Caco-2 (cell line): ENCODE results near the gene CCND2. TPM values are rescaled to one million over a fixed set of nuclear protein-coding genes. Genes with fewer than 3 reads are reported as not detected.
A peak's percentile ranks its signal among the peaks of the same experiment; 100 is the strongest.

Experiments
- BruUV-seq: library from RNA; stranded (reverse); fragments of 400-500 nt; replicated peaks from 2 replicates; lab custom pipeline; 2021; lab: Mats Ljungman, UMichigan
- CTCF ChIA-PET: fragments of 300-600 bp; sonication (Branson Sonifier 250); formaldehyde crosslinking; loops from one replicate; lab custom pipeline; 2022; ENCODE audit warnings: antibody characterized with exemption; lab: Charles Lee
- POLR2A ChIA-PET: fragments of 300-600 bp; sonication (Branson Sonifier 250); formaldehyde crosslinking; loops from one replicate; lab custom pipeline; 2022; ENCODE audit warnings: antibody characterized with exemption; lab: Charles Lee
- DNase-seq, 2 experiments: peaks; one replicate each; pipeline versions ENCODE4 v3.0.0 to v3.0.0-alpha.2; 2020 to 2022
- H3K27me3 ChIP-seq: replicated peaks from 2 replicates; pipeline ENCODE4 v1.6.0; 2011; ENCODE audit warnings: low read length; ENCODE audit not compliant: control insufficient read depth, insufficient read depth
- H3K36me3 ChIP-seq: 2 replicates; pipeline ENCODE4 v1.5.1; 2011; ENCODE audit warnings: low read length; ENCODE audit not compliant: control insufficient read depth, insufficient read depth
- H3K4me1 ChIP-seq: fragments of 250-450 bp; sonication (Bioruptor Pico); 2 replicates; pipeline ENCODE4 v1.5.1; 2020; ENCODE audit warnings: mild to moderate bottlenecking
- H3K4me3 ChIP-seq: 2 replicates; pipeline ENCODE4 v1.5.1; 2011; ENCODE audit warnings: low read depth, mild to moderate bottlenecking, control low read depth, low read length
- H3K9me3 ChIP-seq: fragments of 250-450 bp; sonication (Bioruptor Pico); 2 replicates; pipeline ENCODE4 v1.5.1; 2020; ENCODE audit warnings: mild to moderate bottlenecking, moderate library complexity
- H3K27ac Mint-ChIP-seq: one replicate; pipeline ENCODE4 v1.8.0; 2022; ENCODE audit warnings: mixed read lengths; ENCODE audit not compliant: unreplicated experiment
- H3K27me3 Mint-ChIP-seq: one replicate; pipeline ENCODE4 v1.8.0; 2022; ENCODE audit warnings: mixed read lengths; ENCODE audit not compliant: insufficient read depth, unreplicated experiment
- H3K36me3 Mint-ChIP-seq: one replicate; pipeline ENCODE4 v1.8.0; 2022; ENCODE audit warnings: mild to moderate bottlenecking, mixed read lengths; ENCODE audit not compliant: insufficient read depth, unreplicated experiment
- H3K4me1 Mint-ChIP-seq: one replicate; pipeline ENCODE4 v1.8.0; 2022; ENCODE audit warnings: low read depth, mixed read lengths; ENCODE audit not compliant: unreplicated experiment
- H3K4me3 Mint-ChIP-seq: one replicate; pipeline ENCODE4 v1.8.0; 2022; ENCODE audit warnings: mild to moderate bottlenecking, moderate library complexity, mixed read lengths; ENCODE audit not compliant: unreplicated experiment
- H3K9me3 Mint-ChIP-seq: one replicate; pipeline ENCODE4 v1.8.0; 2022; ENCODE audit warnings: mixed read lengths; ENCODE audit not compliant: unreplicated experiment
- CTCF ChIP-seq, 2 experiments: fragments of 200-600 bp in 1 of 2; IDR thresholded peaks; 1 replicate in 1 of 2; 2 replicates in 1 of 2; pipeline versions ENCODE4 v1.5.1 to v1.8.0; 2011 to 2022; ENCODE audit warnings: antibody characterized with exemption in 1 of 2, control low read depth in 1 of 2, inconsistent platforms in 1 of 2, low read depth in 1 of 2, low read length in 1 of 2, mild to moderate bottlenecking in 1 of 2, moderate library complexity in 1 of 2; ENCODE audit not compliant: insufficient read depth in 1 of 2, severe bottlenecking in 1 of 2, unreplicated experiment in 1 of 2
- intact Hi-C: fragments of 100-400 bp; cut with micrococcal nuclease; formaldehyde crosslinking; loops from one replicate; pipeline ENCODE4 v1.10.0; 2022; ENCODE audit not compliant: unreplicated experiment
- total RNA-seq: library from RNA; stranded (reverse); gene quantifications from 2 replicates; pipeline ENCODE4 v1.2.3, GENCODE V29; 2022

CCND2 gene
- total RNA-seq, 1 experiment from 2014 or later = 145 TPM

DNA sequence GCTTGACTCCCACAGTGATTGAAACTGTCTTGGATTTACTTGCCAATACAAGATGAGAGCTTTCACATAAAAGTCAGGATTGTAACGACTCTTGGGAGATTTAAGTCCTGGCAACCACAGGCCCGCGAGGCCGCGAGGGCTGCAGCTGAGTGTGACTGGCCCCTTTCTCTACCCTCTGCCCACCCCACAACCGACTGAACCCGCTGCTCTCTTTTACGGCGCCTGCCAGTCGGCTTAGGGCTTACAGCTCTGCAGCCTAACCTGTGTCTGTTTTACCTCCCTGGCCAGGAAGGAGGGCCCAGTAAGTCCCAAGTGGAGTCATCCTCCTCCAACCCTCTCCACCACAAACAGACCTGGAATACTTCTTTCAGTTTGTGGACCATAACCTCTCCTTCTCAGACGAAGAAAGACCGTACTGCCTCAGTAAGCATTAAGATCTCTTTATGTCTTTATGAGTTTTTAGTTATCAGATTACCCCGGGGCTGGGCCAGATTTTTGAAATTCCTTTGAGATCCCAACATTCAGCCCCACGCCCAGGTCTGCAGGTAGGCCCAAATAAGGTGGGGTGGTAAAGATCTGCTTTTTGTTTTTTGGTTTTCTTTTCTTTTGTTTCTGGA lies 34.9 kb downstream of the CCND2 start:
- no peak for TF ChIP-seq CTCF (IDR thresholded peaks at IDR 0.05; ENCODE audit: insufficient read depth in 1 of 2, low read depth in 1 of 2, low read length in 1 of 2, severe bottlenecking in 1 of 2, unreplicated experiment in 1 of 2)
- H3K36me3 ChIP-seq = no peaks in the 10 kb centered on the region
- Mint-ChIP-seq H3K27ac (peak overlapping the region; percentile 98), H3K36me3 (peaks cover 25% of the 10 kb centered on the region), H3K27me3 (no peaks in the 10 kb centered on the region), H3K4me1 (peaks cover 36% of the 10 kb centered on the region), H3K4me3 (peak overlapping the region; percentile 69), H3K9me3 (no peaks in the 10 kb centered on the region)
- TSS peak; percentile 82 for BruUV-seq
- H3K27me3 ChIP-seq = no peaks in the 10 kb centered on the region
- DNase-seq = peak; percentile 81 to 85
- peaks cover 27% of the 10 kb centered on the region for H3K4me1 ChIP-seq
- intact Hi-C loops = loop anchor here (1.0 to 5.0 kb wide), 5 partner anchors 12 to 219 kb away; no protein-coding TSS in a partner anchor
- ChIA-PET POLR2A (interaction anchor here (0.5 to 0.6 kb wide), 3 partner anchors 21 to 277 kb away, joined by 3 to 4 read pairs (median 4); no protein-coding TSS in a partner anchor), CTCF (interaction anchor here (0.6 to 3.0 kb wide), 5 partner anchors 12 to 1819 kb away, joined by 3 to 11 read pairs (median 3); no protein-coding TSS in a partner anchor)
- H3K9me3 ChIP-seq = no peaks in the 10 kb centered on the region
- peak overlapping the region; percentile 28 for H3K4me3 ChIP-seq

GRCh38 chr12:4311776-4312175 lies 38.2 kb downstream of the CCND2 start:
- POLR2A ChIA-PET = no interaction called here

GRCh38 chr12:4312251-4312650 lies 38.7 kb downstream of the CCND2 start:
- Histone ChIP-seq H3K4me3 (no peak overlapping the region), H3K4me1 (peaks cover 25% of the 10 kb centered on the region), H3K9me3 (no peaks in the 10 kb centered on the region), H3K36me3 (no peaks in the 10 kb centered on the region), H3K27me3 (no peaks in the 10 kb centered on the region)
- Mint-ChIP-seq H3K27me3 (no peaks in the 10 kb centered on the region), H3K27ac (no peak overlapping the region), H3K36me3 (peaks cover 25% of the 10 kb centered on the region), H3K4me3 (no peak overlapping the region), H3K4me1 (peaks cover 19% of the 10 kb centered on the region), H3K9me3 (no peaks in the 10 kb centered on the region)
- CTCF ChIA-PET = no interaction called here
- TF ChIP-seq CTCF (IDR thresholded peaks at IDR 0.05; ENCODE audit: insufficient read depth in 1 of 2, low read depth in 1 of 2, low read length in 1 of 2, severe bottlenecking in 1 of 2, unreplicated experiment in 1 of 2) = no peak
- intact Hi-C loops = no loop called here
- DNase-seq = no peak
- POLR2A ChIA-PET = no interaction called here
- BruUV-seq = no TSS peak

More at GRCh38 chr12:4311776-4312175, 38.2 kb downstream of the CCND2 start:
- CTCF ChIA-PET = no interaction called here
- Mint-ChIP-seq H3K4me3 (no peak overlapping the region), H3K4me1 (peaks cover 23% of the 10 kb centered on the region), H3K27me3 (no peaks in the 10 kb centered on the region), H3K36me3 (peaks cover 25% of the 10 kb centered on the region), H3K27ac (no peak overlapping the region), H3K9me3 (no peaks in the 10 kb centered on the region)
- intact Hi-C loops = no loop called here
- Histone ChIP-seq H3K4me3 (no peak overlapping the region), H3K27me3 (no peaks in the 10 kb centered on the region), H3K9me3 (no peaks in the 10 kb centered on the region), H3K4me1 (peaks cover 27% of the 10 kb centered on the region), H3K36me3 (no peaks in the 10 kb centered on the region)
- no peak for TF ChIP-seq CTCF (IDR thresholded peaks at IDR 0.05; ENCODE audit: insufficient read depth in 1 of 2, low read depth in 1 of 2, low read length in 1 of 2, severe bottlenecking in 1 of 2, unreplicated experiment in 1 of 2)
- no TSS peak for BruUV-seq
- no peak for DNase-seq
